Cardiac muscle cell (in vitro differentiated cells and primary cell): Measurements from ENCODE around the gene PRSS3. TPM values are rescaled to one million over a fixed set of nuclear protein-coding genes. Genes with fewer than 3 reads are reported as not detected.
"Not testable (repeated sequence)": the region's sequence is repeated elsewhere in the genome, so short reads cannot be mapped to it uniquely, and the experiment has no call there.

ENCODE experiments used
- DNase-seq, 2 donors: peaks; one replicate each; pipeline versions ENCODE4 v3.0.0 to v3.0.0-alpha.2; 2010 to 2017; ENCODE audit warnings: low read depth in 1 of 2, low spot score in 1 of 2
- H3K27ac ChIP-seq: fragments of 200-600 bp; sonication (generic); 2 replicates; pipeline ENCODE4 v1.5.1; 2016
- H3K27me3 ChIP-seq: fragments of 200-600 bp; sonication (generic); 2 replicates; pipeline ENCODE4 v1.6.0; 2016; ENCODE audit warnings: control low read depth
- H3K36me3 ChIP-seq: fragments of 200-600 bp; sonication (generic); 2 replicates; pipeline ENCODE4 v1.5.1; 2016; ENCODE audit warnings: control low read depth
- H3K4me1 ChIP-seq: fragments of 200-600 bp; sonication (generic); 2 replicates; pipeline ENCODE4 v1.8.1; 2017; ENCODE audit warnings: low read depth, mild to moderate bottlenecking, mixed run types
- H3K4me3 ChIP-seq: fragments of 200-600 bp; sonication (generic); 2 replicates; pipeline ENCODE4 v1.5.1; 2016; ENCODE audit warnings: mild to moderate bottlenecking
- H3K9me3 ChIP-seq: fragments of 200-600 bp; sonication (generic); 2 replicates; pipeline ENCODE4 v1.5.1; 2017; ENCODE audit warnings: low read depth, mild to moderate bottlenecking, control low read depth
- CTCF ChIP-seq: IDR thresholded peaks from 2 replicates; pipeline ENCODE4 v1.5.1; 2012; ENCODE audit warnings: low read depth, mild to moderate bottlenecking, low read length
- polyA plus RNA-seq: library from polyadenylated mRNA; unstranded; fragments of >200 nt; fragmentation: Nextera tagmentation; extraction: Ambion mirVana; gene quantifications from 2 replicates; pipeline ENCODE4 v1.2.1, GENCODE V29; 2016
- total RNA-seq: library from RNA; depleted of rRNA; stranded (reverse); fragments of >200 nt; gene quantifications from 2 replicates; pipeline ENCODE4 v1.2.3, GENCODE V29; 2016

The PRSS3 gene
- total and polyA plus RNA-seq, 2 experiments from 2014 or later = 0.24 TPM; not detected in 1

GRCh38 chr9:33817327-33818166 lies 22.2 kb downstream of the PRSS3 start:
- peak; percentile 22 for TF ChIP-seq CTCF
- no peaks in the 10 kb centered on the region for H3K36me3 ChIP-seq
- H3K4me3 ChIP-seq = peak overlapping the region; percentile 96
- peak overlapping the region; percentile 100 for H3K27ac ChIP-seq
- H3K9me3 ChIP-seq = no peaks in the 10 kb centered on the region
- H3K4me1 ChIP-seq = peaks cover 5% of the 10 kb centered on the region
- no peaks in the 10 kb centered on the region for H3K27me3 ChIP-seq
- peak; percentile 77 to 80 for DNase-seq

- H3K36me3 ChIP-seq = no peaks in the 10 kb centered on the region
- no peak for TF ChIP-seq CTCF
- peak overlapping the region; percentile 96 for H3K4me3 ChIP-seq
- peak overlapping the region; percentile 100 for H3K27ac ChIP-seq
- H3K27me3 ChIP-seq = no peaks in the 10 kb centered on the region
- peaks cover 5% of the 10 kb centered on the region for H3K4me1 ChIP-seq
- H3K9me3 ChIP-seq = no peaks in the 10 kb centered on the region
- DNase-seq = no peak
Observed at GRCh38 chr9:33818167-33818846, 22.9 kb downstream of the PRSS3 start.

GRCh38 chr9:33818847-33819500 lies 23.6 kb downstream of the PRSS3 start:
- Histone ChIP-seq H3K36me3 (no peaks in the 10 kb centered on the region), H3K4me3 (peak overlapping the region; percentile 96), H3K27me3 (no peaks in the 10 kb centered on the region), H3K9me3 (no peaks in the 10 kb centered on the region), H3K4me1 (peaks cover 5% of the 10 kb centered on the region), H3K27ac (peak overlapping the region; percentile 100)
- TF ChIP-seq CTCF = no peak
- DNase-seq = peak in 1 of 2 donors; percentile 21

- Histone ChIP-seq H3K4me3 (no peak overlapping the region), H3K27ac (peak overlapping the region; percentile 47), H3K9me3 (no peaks in the 10 kb centered on the region), H3K27me3 (no peaks in the 10 kb centered on the region), H3K4me1 (peaks cover 5% of the 10 kb centered on the region), H3K36me3 (no peaks in the 10 kb centered on the region)
- TF ChIP-seq CTCF = no peak
- DNase-seq = no peak
Observed at GRCh38 chr9:33820231-33820745, 24.9 kb downstream of the PRSS3 start.

GRCh38 chr9:33823801-33824200 lies 28.4 kb downstream of the PRSS3 start:
- no peak for DNase-seq
- H3K4me1 ChIP-seq = peaks cover 5% of the 10 kb centered on the region
- H3K36me3 ChIP-seq = no peaks in the 10 kb centered on the region
- no peak overlapping the region for H3K4me3 ChIP-seq
- no peaks in the 10 kb centered on the region for H3K27me3 ChIP-seq
- TF ChIP-seq CTCF = no peak
- H3K27ac ChIP-seq = no peak overlapping the region
- H3K9me3 ChIP-seq = no peaks in the 10 kb centered on the region

- not testable (repeated sequence) for H3K4me3 ChIP-seq, DNase-seq, H3K36me3 ChIP-seq, H3K27ac ChIP-seq, H3K9me3 ChIP-seq, H3K4me1 ChIP-seq, H3K27me3 ChIP-seq
Observed at GRCh38 chr9:33827285-33827684, 31.9 kb downstream of the PRSS3 start.

GRCh38 chr9:33829641-33830230 lies 34.4 kb downstream of the PRSS3 start:
- H3K9me3 ChIP-seq, DNase-seq, H3K27ac ChIP-seq, H3K36me3 ChIP-seq, H3K4me3 ChIP-seq, H3K27me3 ChIP-seq, H3K4me1 ChIP-seq: not testable (repeated sequence)
